B cell (primary cell): Measurements from ENCODE around the gene TMEM131. TPM values are rescaled to one million over a fixed set of nuclear protein-coding genes. Genes with fewer than 3 reads are reported as not detected.

Experiments used
- ATAC-seq: fragments of 200-7000 bp; cut with Tn5 transposase; one replicate; pipeline ENCODE4 v1.10.0; 2021; ENCODE audit warnings: low read depth, mild to moderate bottlenecking, moderate number of reproducible peaks, moderate library complexity
- CTCF ChIA-PET: fragments of 350-600 bp; sonication (Branson Sonifier 250); formaldehyde crosslinking; loops from one replicate; lab custom pipeline; 2021; ENCODE audit warnings: antibody characterized with exemption, inconsistent platforms; lab: Charles Lee
- POLR2A ChIA-PET: fragments of 350-600 bp; sonication (Branson Sonifier 250); formaldehyde crosslinking; loops from one replicate; lab custom pipeline; 2021; ENCODE audit warnings: antibody characterized with exemption; lab: Charles Lee
- DNase-seq: peaks from one replicate; pipeline ENCODE4 v3.0.0; 2013
- H2AFZ ChIP-seq: 2 replicates; pipeline ENCODE4 v1.6.1; 2012; ENCODE audit warnings: mild to moderate bottlenecking, low read depth, low read length; ENCODE audit not compliant: insufficient read depth, poor library complexity, severe bottlenecking
- H3K27ac ChIP-seq, 2 donors: 1 replicate in 1 of 2; 2 replicates in 1 of 2; pipeline ENCODE4 v1.5.1; 2012 to 2013; ENCODE audit warnings: low read length in 2 of 2, mild to moderate bottlenecking in 2 of 2, moderate library complexity in 1 of 2
- H3K27me3 ChIP-seq, 4 experiments: fragments of 200-600 bp in 1 of 4; sonication (generic) in 1 of 4; replicated peaks in 1 of 4; 1 replicate in 2 of 4; 2 replicates in 2 of 4; pipeline versions ENCODE4 v1.6.1 to v1.7.0; 2013 to 2016; ENCODE audit warnings: low read length in 3 of 4, mild to moderate bottlenecking in 2 of 4, mixed read lengths in 1 of 4, moderate library complexity in 1 of 4; ENCODE audit not compliant: insufficient read depth in 4 of 4, control insufficient read depth in 3 of 4; ENCODE audit errors: control extremely low read depth in 1 of 4
- H3K36me3 ChIP-seq, 2 experiments: replicated peaks in 1 of 2; 1 replicate in 1 of 2; 2 replicates in 1 of 2; pipeline versions ENCODE4 v1.6.1 to v1.7.1; 2013; ENCODE audit warnings: low read length in 1 of 2; ENCODE audit not compliant: insufficient read depth in 2 of 2, control insufficient read depth in 1 of 2; ENCODE audit errors: control extremely low read depth in 1 of 2, extremely low read depth in 1 of 2
- H3K4me1 ChIP-seq, 2 donors: fragments of 200-600 bp in 1 of 2; sonication (generic) in 1 of 2; 1 replicate in 1 of 2; 2 replicates in 1 of 2; pipeline versions ENCODE4 v1.5.1 to v1.6.1; 2013 to 2017; ENCODE audit warnings: low read length in 2 of 2; ENCODE audit not compliant: control insufficient read depth in 2 of 2, insufficient read depth in 2 of 2
- H3K4me2 ChIP-seq: replicated peaks from 2 replicates; pipeline ENCODE3; 2012; ENCODE audit warnings: mild to moderate bottlenecking, low read depth, low read length; ENCODE audit not compliant: poor library complexity, severe bottlenecking
- H3K4me3 ChIP-seq, 5 experiments: fragments of 200-600 bp in 1 of 5; sonication (generic) in 1 of 5; 1 replicate in 3 of 5; 2 replicates in 2 of 5; pipeline versions ENCODE4 v1.5.1 to v1.7.0; 2011 to 2016; ENCODE audit warnings: low read length in 4 of 5, mild to moderate bottlenecking in 4 of 5, low read depth in 2 of 5, control low read depth in 1 of 5, moderate library complexity in 1 of 5; ENCODE audit not compliant: insufficient read depth in 1 of 5; ENCODE audit errors: control extremely low read depth in 1 of 5, extremely low read depth in 1 of 5
- H3K79me2 ChIP-seq: fragments of 200-600 bp; sonication (generic); one replicate; pipeline ENCODE4 v1.6.0; 2016; ENCODE audit warnings: low read length; ENCODE audit not compliant: control insufficient read depth, insufficient read depth
- H3K9ac ChIP-seq: fragments of 200-600 bp; sonication (generic); 2 replicates; pipeline ENCODE4 v1.6.1; 2017; ENCODE audit warnings: mild to moderate bottlenecking, low read length, moderate library complexity
- H3K9me3 ChIP-seq, 3 donors: one replicate each; pipeline versions ENCODE4 v1.6.1 to v1.7.1; 2013; ENCODE audit warnings: low read length in 2 of 3; ENCODE audit not compliant: control insufficient read depth in 2 of 3, insufficient read depth in 1 of 3; ENCODE audit errors: control extremely low read depth in 1 of 3
- H4K20me1 ChIP-seq: 2 replicates; pipeline ENCODE4 v1.6.0; 2012; ENCODE audit warnings: mild to moderate bottlenecking, low read length; ENCODE audit not compliant: insufficient read depth, control insufficient read depth, poor library complexity, severe bottlenecking
- H3K27ac Mint-ChIP-seq: one replicate; pipeline ENCODE4 v1.8.0; 2021; ENCODE audit warnings: mixed read lengths
- H3K27me3 Mint-ChIP-seq: one replicate; pipeline ENCODE4 v1.8.0; 2021; ENCODE audit warnings: mixed read lengths
- H3K4me1 Mint-ChIP-seq: one replicate; pipeline ENCODE4 v1.8.0; 2021; ENCODE audit warnings: mixed read lengths
- H3K4me3 Mint-ChIP-seq: one replicate; pipeline ENCODE4 v1.8.0; 2021; ENCODE audit warnings: mixed read lengths
- H3K9me3 Mint-ChIP-seq: one replicate; pipeline ENCODE4 v1.8.0; 2022; ENCODE audit warnings: mixed read lengths; ENCODE audit not compliant: insufficient read depth
- EZH2 ChIP-seq: IDR thresholded peaks from 2 replicates; pipeline ENCODE4 v1.6.1; 2012; ENCODE audit warnings: borderline replicate concordance, low read depth, mild to moderate bottlenecking, moderate library complexity, low read length; ENCODE audit not compliant: insufficient read depth, poor library complexity, severe bottlenecking
- WGBS: methylation state at CpG from one replicate; pipeline ENCODE4 v1.1.5; 2013; ENCODE audit warnings: missing lambda C conversion rate; ENCODE audit not compliant: insufficient coverage; 5-methylcytosine and 5-hydroxymethylcytosine counted together
- intact Hi-C: fragments of 100-400 bp; cut with micrococcal nuclease; formaldehyde crosslinking; loops from one replicate; pipeline ENCODE4 v1.10.0; 2022
- polyA plus RNA-seq: library from polyadenylated mRNA; depleted of rRNA; stranded (reverse); fragments of >200 nt; gene quantifications from 2 replicates; pipeline ENCODE4 v1.2.3, GENCODE V29; 2012
- total RNA-seq, 2 donors: library from RNA; stranded (reverse); fragments of 120-200 nt in 1 of 2; gene quantifications; 1 replicate in 1 of 2; 2 replicates in 1 of 2; pipeline versions ENCODE4 v1.2.3 to v1.2.4, GENCODE V29; 2013 to 2022
- TF ChIP-seq, protein P1 (sequence below): fragments of 200-600 bp; IDR thresholded peaks from one replicate; pipeline ENCODE4 v1.8.0; 2022; ENCODE audit warnings: antibody characterized with exemption, mild to moderate bottlenecking

Gene TMEM131
- total and polyA plus RNA-seq, 2 donors (not counting 1 experiment from before 2014, with no cell fraction given): 24.3 to 101 TPM

GRCh38 chr2:97765933-97766332 lies 229.8 kb downstream of the TMEM131 start:
- CTCF ChIA-PET: interaction anchor here (1.7 to 2.9 kb wide), 2 partner anchors 25 to 66 kb away, joined by 4 to 11 read pairs; no protein-coding TSS in a partner anchor
- Histone ChIP-seq H3K36me3 (peaks cover 2 to 82% of the 10 kb centered on the region in 2 experiments), H4K20me1 (no peaks in the 10 kb centered on the region), H3K4me2 (no peak overlapping the region), H3K9ac (no peak overlapping the region), H3K27me3 (no peaks in the 10 kb centered on the region), H3K27ac (no peak overlapping the region), H3K4me3 (no peak overlapping the region), H2AFZ (no peak overlapping the region), H3K9me3 (no peaks in the 10 kb centered on the region), H3K79me2 (no peaks in the 10 kb centered on the region), H3K4me1 (peaks cover 0 to 3% of the 10 kb centered on the region in 2 donors)
- Mint-ChIP-seq H3K9me3 (no peaks in the 10 kb centered on the region), H3K27ac (no peak overlapping the region), H3K27me3 (no peaks in the 10 kb centered on the region), H3K4me3 (no peak overlapping the region), H3K4me1 (peaks cover 3% of the 10 kb centered on the region)
- POLR2A ChIA-PET: no interaction called here
- 100% methylated on average over 3 of the region's 4 CpGs for WGBS
- intact Hi-C loops: no loop called here
- no peak for DNase-seq
- ATAC-seq: no peak
- TF ChIP-seq, protein P1, sequence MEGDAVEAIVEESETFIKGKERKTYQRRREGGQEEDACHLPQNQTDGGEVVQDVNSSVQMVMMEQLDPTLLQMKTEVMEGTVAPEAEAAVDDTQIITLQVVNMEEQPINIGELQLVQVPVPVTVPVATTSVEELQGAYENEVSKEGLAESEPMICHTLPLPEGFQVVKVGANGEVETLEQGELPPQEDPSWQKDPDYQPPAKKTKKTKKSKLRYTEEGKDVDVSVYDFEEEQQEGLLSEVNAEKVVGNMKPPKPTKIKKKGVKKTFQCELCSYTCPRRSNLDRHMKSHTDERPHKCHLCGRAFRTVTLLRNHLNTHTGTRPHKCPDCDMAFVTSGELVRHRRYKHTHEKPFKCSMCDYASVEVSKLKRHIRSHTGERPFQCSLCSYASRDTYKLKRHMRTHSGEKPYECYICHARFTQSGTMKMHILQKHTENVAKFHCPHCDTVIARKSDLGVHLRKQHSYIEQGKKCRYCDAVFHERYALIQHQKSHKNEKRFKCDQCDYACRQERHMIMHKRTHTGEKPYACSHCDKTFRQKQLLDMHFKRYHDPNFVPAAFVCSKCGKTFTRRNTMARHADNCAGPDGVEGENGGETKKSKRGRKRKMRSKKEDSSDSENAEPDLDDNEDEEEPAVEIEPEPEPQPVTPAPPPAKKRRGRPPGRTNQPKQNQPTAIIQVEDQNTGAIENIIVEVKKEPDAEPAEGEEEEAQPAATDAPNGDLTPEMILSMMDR: no peak
- TF ChIP-seq EZH2: no peak

DNA sequence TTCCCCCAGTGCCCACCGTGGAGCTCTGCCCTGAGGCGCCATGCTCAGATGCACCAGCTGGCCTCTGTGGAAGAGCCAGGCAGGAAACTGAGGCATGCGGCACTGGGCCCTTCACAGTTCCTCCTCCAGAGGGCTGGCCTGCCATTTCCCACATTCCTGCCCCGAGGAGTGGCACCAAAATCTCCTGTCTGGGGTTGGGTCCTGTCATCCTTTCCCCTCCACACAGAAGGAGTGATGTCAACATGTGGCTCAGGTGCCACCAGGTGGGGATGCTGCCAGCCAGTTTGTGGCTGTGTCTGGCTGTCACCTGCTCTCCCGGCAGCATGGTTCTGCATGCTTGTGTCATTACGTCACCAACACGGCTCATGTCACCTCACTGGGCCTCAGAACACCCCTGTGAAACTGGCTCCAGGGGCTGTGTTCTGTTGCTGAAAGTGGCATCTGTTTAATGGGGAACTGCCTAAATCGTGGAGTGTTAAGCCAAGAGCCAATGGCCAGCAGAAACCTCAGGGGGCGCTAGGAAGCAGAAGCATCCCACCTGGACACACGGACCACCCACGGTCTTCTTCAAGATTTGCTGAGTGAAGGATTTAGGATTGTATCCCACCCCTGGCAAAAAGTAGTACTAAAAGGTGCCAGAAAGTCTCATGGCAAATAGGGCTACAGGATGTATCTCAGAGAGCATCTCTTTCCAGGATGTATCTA lies 231.0 kb downstream of the TMEM131 start:
- Histone ChIP-seq H3K9me3 (no peaks in the 10 kb centered on the region), H3K9ac (no peak overlapping the region), H3K4me3 (no peak overlapping the region), H4K20me1 (no peaks in the 10 kb centered on the region), H3K36me3 (peaks cover 2 to 84% of the 10 kb centered on the region in 2 experiments), H3K4me2 (no peak overlapping the region), H3K27me3 (no peaks in the 10 kb centered on the region), H3K27ac (no peak overlapping the region), H2AFZ (no peak overlapping the region), H3K4me1 (peaks cover 0 to 3% of the 10 kb centered on the region in 2 donors), H3K79me2 (no peaks in the 10 kb centered on the region)
- intact Hi-C loops: no loop called here
- no peak for ATAC-seq
- ChIA-PET POLR2A (no interaction called here), CTCF (no interaction called here)
- no peak overlapping the region for H3K4me3 Mint-ChIP-seq
- TF ChIP-seq EZH2: no peak
- 98% methylated on average over 11 of the region's 11 CpGs for WGBS
- H3K4me1 Mint-ChIP-seq: peaks cover 3% of the 10 kb centered on the region
- no peak for DNase-seq
- no peak overlapping the region for H3K27ac Mint-ChIP-seq
- H3K9me3 Mint-ChIP-seq: no peaks in the 10 kb centered on the region
- H3K27me3 Mint-ChIP-seq: no peaks in the 10 kb centered on the region
